Liver (tissue), 9 donors: ENCODE results near the gene RBBP5. TPM values are rescaled to one million over a fixed set of nuclear protein-coding genes. Genes with fewer than 3 reads are reported as not detected.

Experiments used
- DNase-seq: peaks from one replicate; pipeline ENCODE4 v3.0.0-alpha.2; 2017; ENCODE audit warnings: low spot score
- H3K27ac ChIP-seq, 2 donors: one replicate each; pipeline ENCODE4 v1.7.0; 2013; ENCODE audit warnings: inconsistent platforms in 2 of 2, low read length in 2 of 2, control low read depth in 1 of 2, low read depth in 1 of 2, mild to moderate bottlenecking in 1 of 2
- H3K27me3 ChIP-seq, 4 donors: one replicate each; pipeline versions ENCODE4 v1.6.1 to v1.7.0; 2013; ENCODE audit warnings: low read length in 3 of 4, inconsistent platforms in 1 of 4, mild to moderate bottlenecking in 1 of 4, moderate library complexity in 1 of 4; ENCODE audit not compliant: control insufficient read depth in 4 of 4, insufficient read depth in 4 of 4
- H3K36me3 ChIP-seq, 4 donors: one replicate each; pipeline versions ENCODE4 v1.6.1 to v1.7.0; 2013; ENCODE audit warnings: low read length in 3 of 4, mild to moderate bottlenecking in 3 of 4, low read depth in 1 of 4, moderate library complexity in 1 of 4; ENCODE audit not compliant: control insufficient read depth in 4 of 4, insufficient read depth in 3 of 4
- H3K4me1 ChIP-seq, 4 donors: one replicate each; pipeline versions ENCODE4 v1.6.1 to v1.7.0; 2013; ENCODE audit warnings: low read length in 3 of 4, mild to moderate bottlenecking in 3 of 4, moderate library complexity in 1 of 4; ENCODE audit not compliant: control insufficient read depth in 4 of 4, insufficient read depth in 4 of 4
- H3K4me3 ChIP-seq, 3 donors: one replicate each; pipeline versions ENCODE4 v1.6.1 to v1.7.0; 2013; ENCODE audit warnings: low read length in 3 of 3, control low read depth in 1 of 3, low read depth in 1 of 3, mild to moderate bottlenecking in 1 of 3
- H3K9ac ChIP-seq, 2 donors: one replicate each; pipeline ENCODE4 v1.7.0; 2013; ENCODE audit warnings: low read length in 2 of 2, mild to moderate bottlenecking in 2 of 2, moderate library complexity in 2 of 2, control low read depth in 1 of 2, low read depth in 1 of 2
- H3K9me3 ChIP-seq, 4 donors: one replicate each; pipeline versions ENCODE4 v1.6.1 to v1.7.0; 2013; ENCODE audit warnings: low read length in 3 of 4; ENCODE audit not compliant: control insufficient read depth in 4 of 4
- FOXA1 ChIP-seq: IDR thresholded peaks from 2 replicates; pipeline ENCODE4 v1.6.1; 2016; ENCODE audit warnings: antibody characterized with exemption
- FOXA2 ChIP-seq: IDR thresholded peaks from 2 replicates; pipeline ENCODE4 v1.6.1; 2016; ENCODE audit warnings: antibody characterized with exemption
- GABPA ChIP-seq, 2 donors: IDR thresholded peaks in 1 of 2; conservative IDR thresholded peaks in 1 of 2; 2 replicates each; pipeline ENCODE4 v1.6.1; 2016; ENCODE audit warnings: antibody characterized with exemption in 2 of 2, mild to moderate bottlenecking in 1 of 2, moderate library complexity in 1 of 2
- HNF4A ChIP-seq, 2 donors: conservative IDR thresholded peaks; 2 replicates each; pipeline ENCODE4 v1.6.1; 2016; ENCODE audit warnings: antibody characterized with exemption in 2 of 2, mild to moderate bottlenecking in 2 of 2
- HNF4G ChIP-seq: IDR thresholded peaks from 2 replicates; pipeline ENCODE4 v1.6.1; 2016; ENCODE audit warnings: antibody characterized with exemption
- JUND ChIP-seq, 2 donors: IDR thresholded peaks; 2 replicates each; pipeline ENCODE4 v1.6.1; 2016; ENCODE audit warnings: antibody characterized with exemption in 2 of 2
- NR2F2 ChIP-seq: IDR thresholded peaks from 2 replicates; pipeline ENCODE4 v1.6.1; 2016; ENCODE audit warnings: antibody characterized with exemption
- RAD21 ChIP-seq, 2 donors: IDR thresholded peaks; 2 replicates each; pipeline ENCODE4 v1.6.1; 2016; ENCODE audit warnings: antibody characterized with exemption in 2 of 2, mild to moderate bottlenecking in 2 of 2
- RXRA ChIP-seq, 2 donors: IDR thresholded peaks; 2 replicates each; pipeline ENCODE4 v1.6.1; 2017 to 2018; ENCODE audit warnings: antibody characterized with exemption in 2 of 2, mild to moderate bottlenecking in 1 of 2
- SP1 ChIP-seq: IDR thresholded peaks from 2 replicates; pipeline ENCODE4 v1.6.1; 2018; ENCODE audit warnings: antibody characterized with exemption, mild to moderate bottlenecking
- TAF1 ChIP-seq: conservative IDR thresholded peaks from 2 replicates; pipeline ENCODE4 v1.6.1; 2016; ENCODE audit warnings: antibody characterized with exemption, mild to moderate bottlenecking
- WGBS: extraction: QIAGEN DNeasy Blood & Tissue Kit; methylation state at CpG from one replicate; pipeline ENCODE4 v1.1.7; 2013; 5-methylcytosine and 5-hydroxymethylcytosine counted together
- polyA plus RNA-seq, 2 donors: library from polyadenylated mRNA; stranded (reverse) in 1 of 2; unstranded in 1 of 2; fragments of 200-250 nt in 1 of 2; fragments of >200 nt in 1 of 2; fragmentation: Nextera tagmentation in 1 of 2; extraction: Ambion mirVana in 1 of 2; gene quantifications; one replicate each; pipeline versions ENCODE4 v1.2.1 to v1.2.3, GENCODE V29; 2013 to 2015
- total RNA-seq, 2 donors: library from RNA; depleted of rRNA; stranded (reverse); fragments of >200 nt; gene quantifications; one replicate each; pipeline ENCODE4 v1.2.3, GENCODE V29; 2014
- TF ChIP-seq, protein P1 (sequence below): fragments of 150-350 bp; IDR thresholded peaks from 2 replicates; pipeline ENCODE4 v1.5.1; 2017; ENCODE audit warnings: improper control_type of control experiment, low read depth, low read length; ENCODE audit not compliant: missing input control
- TF ChIP-seq, protein P2 (sequence below): IDR thresholded peaks from 2 replicates; pipeline ENCODE4 v1.6.1; 2016; ENCODE audit warnings: antibody characterized with exemption
- TF ChIP-seq, protein P3 (sequence below): IDR thresholded peaks from 2 replicates; pipeline ENCODE4 v1.6.1; 2016; ENCODE audit warnings: antibody characterized with exemption
- TF ChIP-seq, protein P4 (sequence below): IDR thresholded peaks from 2 replicates; pipeline ENCODE4 v1.6.1; 2016; ENCODE audit warnings: antibody characterized with exemption
- TF ChIP-seq, protein P5 (sequence below): IDR thresholded peaks from 2 replicates; pipeline ENCODE4 v1.6.1; 2016; ENCODE audit warnings: antibody characterized with exemption, mild to moderate bottlenecking
- donor health status: healthy.
- donor health status: healthy.
- donor health status: healthy.
- donor health status: healthy.
- donor health status: healthy.

Gene RBBP5
- total and polyA plus RNA-seq, 4 donors: 4.6 to 12.0 (median 8.5) TPM

DNA sequence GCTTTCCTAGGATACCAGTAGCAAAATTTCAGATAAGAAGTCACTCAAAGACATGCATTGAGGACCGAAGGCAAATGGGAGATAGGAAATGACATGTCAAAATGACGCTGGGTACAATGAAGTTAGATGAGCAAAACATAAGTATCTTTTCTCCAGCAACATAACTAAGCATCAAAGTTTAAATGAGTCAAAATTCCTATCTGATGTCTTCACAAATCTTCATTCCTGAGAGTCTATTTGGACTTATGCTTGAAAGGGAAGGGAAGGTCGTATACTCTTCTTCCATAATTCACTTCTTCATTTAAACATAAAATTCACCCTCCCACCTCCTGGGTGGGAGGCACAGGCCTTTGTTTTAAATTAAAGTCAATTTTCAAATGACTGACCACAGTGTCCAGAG is 33.4 kb downstream of the RBBP5 start (continued):
- TF ChIP-seq, protein P1, sequence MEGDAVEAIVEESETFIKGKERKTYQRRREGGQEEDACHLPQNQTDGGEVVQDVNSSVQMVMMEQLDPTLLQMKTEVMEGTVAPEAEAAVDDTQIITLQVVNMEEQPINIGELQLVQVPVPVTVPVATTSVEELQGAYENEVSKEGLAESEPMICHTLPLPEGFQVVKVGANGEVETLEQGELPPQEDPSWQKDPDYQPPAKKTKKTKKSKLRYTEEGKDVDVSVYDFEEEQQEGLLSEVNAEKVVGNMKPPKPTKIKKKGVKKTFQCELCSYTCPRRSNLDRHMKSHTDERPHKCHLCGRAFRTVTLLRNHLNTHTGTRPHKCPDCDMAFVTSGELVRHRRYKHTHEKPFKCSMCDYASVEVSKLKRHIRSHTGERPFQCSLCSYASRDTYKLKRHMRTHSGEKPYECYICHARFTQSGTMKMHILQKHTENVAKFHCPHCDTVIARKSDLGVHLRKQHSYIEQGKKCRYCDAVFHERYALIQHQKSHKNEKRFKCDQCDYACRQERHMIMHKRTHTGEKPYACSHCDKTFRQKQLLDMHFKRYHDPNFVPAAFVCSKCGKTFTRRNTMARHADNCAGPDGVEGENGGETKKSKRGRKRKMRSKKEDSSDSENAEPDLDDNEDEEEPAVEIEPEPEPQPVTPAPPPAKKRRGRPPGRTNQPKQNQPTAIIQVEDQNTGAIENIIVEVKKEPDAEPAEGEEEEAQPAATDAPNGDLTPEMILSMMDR: no peak
- TF ChIP-seq, protein P2, sequence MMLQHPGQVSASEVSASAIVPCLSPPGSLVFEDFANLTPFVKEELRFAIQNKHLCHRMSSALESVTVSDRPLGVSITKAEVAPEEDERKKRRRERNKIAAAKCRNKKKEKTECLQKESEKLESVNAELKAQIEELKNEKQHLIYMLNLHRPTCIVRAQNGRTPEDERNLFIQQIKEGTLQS: no peak

DNA sequence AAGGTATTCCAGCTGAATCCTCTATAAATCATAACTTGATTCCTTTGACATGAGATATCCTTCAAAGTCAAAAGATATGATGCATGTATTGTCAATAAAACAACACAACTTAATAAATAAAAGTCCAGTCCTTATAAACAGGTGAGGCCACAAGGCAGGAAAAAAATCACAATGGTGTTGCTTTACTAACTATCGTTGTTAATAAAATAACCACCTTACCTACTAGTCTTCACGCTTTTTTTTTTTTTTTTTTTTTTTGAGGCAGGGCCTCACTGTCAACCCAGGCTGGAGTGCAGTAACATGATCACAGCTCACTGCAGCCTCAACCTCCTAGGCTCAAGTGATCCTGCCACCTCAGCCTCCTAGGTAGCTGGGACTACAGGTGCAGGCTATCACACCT is 37.4 kb downstream of the RBBP5 start, which contains the start of gene TMEM81:
Gene TMEM81, minus strand, starts transcription at position 101 of the 400 bp plus-strand sequence. CDS start 140 bp downstream, outside the sequence.
- Histone ChIP-seq H3K27ac (no peak within 1 kb of the TSS), H3K9ac (no peak within 1 kb of the TSS), H3K36me3 (peaks cover 6 to 46% (median 28%) of the 10 kb centered on the region in 4 donors), H3K27me3 (no peaks in the 10 kb centered on the region), H3K9me3 (no peaks in the 10 kb centered on the region), H3K4me3 (no peak within 1 kb of the TSS), H3K4me1 (no peaks in the 10 kb centered on the region)
- 100% methylated on average over 2 of the region's 2 CpGs for WGBS
- TF ChIP-seq RAD21 (IDR thresholded peaks at IDR 0.05): no peak
- TF ChIP-seq FOXA1: no peak
- TF ChIP-seq, protein P3, sequence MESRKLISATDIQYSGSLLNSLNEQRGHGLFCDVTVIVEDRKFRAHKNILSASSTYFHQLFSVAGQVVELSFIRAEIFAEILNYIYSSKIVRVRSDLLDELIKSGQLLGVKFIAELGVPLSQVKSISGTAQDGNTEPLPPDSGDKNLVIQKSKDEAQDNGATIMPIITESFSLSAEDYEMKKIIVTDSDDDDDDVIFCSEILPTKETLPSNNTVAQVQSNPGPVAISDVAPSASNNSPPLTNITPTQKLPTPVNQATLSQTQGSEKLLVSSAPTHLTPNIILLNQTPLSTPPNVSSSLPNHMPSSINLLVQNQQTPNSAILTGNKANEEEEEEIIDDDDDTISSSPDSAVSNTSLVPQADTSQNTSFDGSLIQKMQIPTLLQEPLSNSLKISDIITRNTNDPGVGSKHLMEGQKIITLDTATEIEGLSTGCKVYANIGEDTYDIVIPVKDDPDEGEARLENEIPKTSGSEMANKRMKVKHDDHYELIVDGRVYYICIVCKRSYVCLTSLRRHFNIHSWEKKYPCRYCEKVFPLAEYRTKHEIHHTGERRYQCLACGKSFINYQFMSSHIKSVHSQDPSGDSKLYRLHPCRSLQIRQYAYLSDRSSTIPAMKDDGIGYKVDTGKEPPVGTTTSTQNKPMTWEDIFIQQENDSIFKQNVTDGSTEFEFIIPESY: no peak
- TF ChIP-seq, protein P4, sequence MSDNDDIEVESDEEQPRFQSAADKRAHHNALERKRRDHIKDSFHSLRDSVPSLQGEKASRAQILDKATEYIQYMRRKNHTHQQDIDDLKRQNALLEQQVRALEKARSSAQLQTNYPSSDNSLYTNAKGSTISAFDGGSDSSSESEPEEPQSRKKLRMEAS: no peak
- TF ChIP-seq, protein P2: no peak
- TF ChIP-seq TAF1: no peak
- TF ChIP-seq HNF4G: no peak
- TF ChIP-seq GABPA (IDR thresholded peaks at IDR 0.05 in 1 of 2, conservative IDR thresholded peaks at IDR 0.05 in 1 of 2): no peak
- TF ChIP-seq, protein P5, sequence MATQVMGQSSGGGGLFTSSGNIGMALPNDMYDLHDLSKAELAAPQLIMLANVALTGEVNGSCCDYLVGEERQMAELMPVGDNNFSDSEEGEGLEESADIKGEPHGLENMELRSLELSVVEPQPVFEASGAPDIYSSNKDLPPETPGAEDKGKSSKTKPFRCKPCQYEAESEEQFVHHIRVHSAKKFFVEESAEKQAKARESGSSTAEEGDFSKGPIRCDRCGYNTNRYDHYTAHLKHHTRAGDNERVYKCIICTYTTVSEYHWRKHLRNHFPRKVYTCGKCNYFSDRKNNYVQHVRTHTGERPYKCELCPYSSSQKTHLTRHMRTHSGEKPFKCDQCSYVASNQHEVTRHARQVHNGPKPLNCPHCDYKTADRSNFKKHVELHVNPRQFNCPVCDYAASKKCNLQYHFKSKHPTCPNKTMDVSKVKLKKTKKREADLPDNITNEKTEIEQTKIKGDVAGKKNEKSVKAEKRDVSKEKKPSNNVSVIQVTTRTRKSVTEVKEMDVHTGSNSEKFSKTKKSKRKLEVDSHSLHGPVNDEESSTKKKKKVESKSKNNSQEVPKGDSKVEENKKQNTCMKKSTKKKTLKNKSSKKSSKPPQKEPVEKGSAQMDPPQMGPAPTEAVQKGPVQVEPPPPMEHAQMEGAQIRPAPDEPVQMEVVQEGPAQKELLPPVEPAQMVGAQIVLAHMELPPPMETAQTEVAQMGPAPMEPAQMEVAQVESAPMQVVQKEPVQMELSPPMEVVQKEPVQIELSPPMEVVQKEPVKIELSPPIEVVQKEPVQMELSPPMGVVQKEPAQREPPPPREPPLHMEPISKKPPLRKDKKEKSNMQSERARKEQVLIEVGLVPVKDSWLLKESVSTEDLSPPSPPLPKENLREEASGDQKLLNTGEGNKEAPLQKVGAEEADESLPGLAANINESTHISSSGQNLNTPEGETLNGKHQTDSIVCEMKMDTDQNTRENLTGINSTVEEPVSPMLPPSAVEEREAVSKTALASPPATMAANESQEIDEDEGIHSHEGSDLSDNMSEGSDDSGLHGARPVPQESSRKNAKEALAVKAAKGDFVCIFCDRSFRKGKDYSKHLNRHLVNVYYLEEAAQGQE: no peak
- TF ChIP-seq FOXA2: no peak
- TF ChIP-seq HNF4A (conservative IDR thresholded peaks at IDR 0.05): no peak
- no peak for TF ChIP-seq RXRA (IDR thresholded peaks at IDR 0.05)
- no peak for TF ChIP-seq NR2F2
- TF ChIP-seq, protein P1: no peak
- no peak for TF ChIP-seq SP1
- TF ChIP-seq JUND (IDR thresholded peaks at IDR 0.05): no peak
- no peak for DNase-seq
